Body of pancreas (tissue), 4 donors: ENCODE results near the gene RHOT2. TPM values are rescaled to one million over a fixed set of nuclear protein-coding genes. Genes with fewer than 3 reads are reported as not detected.
A peak's percentile ranks its signal among the peaks of the same experiment; 100 is the strongest.

ENCODE experiments used
- ATAC-seq: fragments of 150-250 bp; one replicate; pipeline ENCODE4 v1.9.1; 2016
- DNase-seq, 4 donors: peaks; one replicate each; pipeline ENCODE4 v3.0.0-alpha.2; 2019
- H3K27ac ChIP-seq, 4 donors: fragments of 200-600 bp; sonication (generic); 1 replicate in 3 of 4; 2 replicates in 1 of 4; pipeline versions ENCODE4 v1.5.1 to v1.6.1; 2016 to 2019; ENCODE audit warnings: mild to moderate bottlenecking in 1 of 4, mixed read lengths in 1 of 4, moderate library complexity in 1 of 4
- H3K27me3 ChIP-seq, 2 donors: fragments of 200-600 bp; sonication (generic); one replicate each; pipeline ENCODE4 v1.6.0; 2016; ENCODE audit warnings: mild to moderate bottlenecking in 1 of 2
- H3K36me3 ChIP-seq, 2 donors: fragments of 200-600 bp; sonication (generic); replicated peaks in 1 of 2; 2 replicates each; pipeline ENCODE4 v1.5.1; 2016; ENCODE audit warnings: low read depth in 2 of 2; ENCODE audit not compliant: insufficient read depth in 1 of 2
- H3K4me1 ChIP-seq: fragments of 200-600 bp; sonication (generic); one replicate; pipeline ENCODE4 v1.6.0; 2016
- H3K4me3 ChIP-seq, 2 donors: fragments of 200-600 bp; sonication (generic); 1 replicate in 1 of 2; 2 replicates in 1 of 2; pipeline ENCODE4 v1.5.1; 2016 to 2019
- H3K9me3 ChIP-seq, 3 donors: fragments of 200-600 bp; sonication (generic); 1 replicate in 2 of 3; 2 replicates in 1 of 3; pipeline ENCODE4 v1.5.1; 2016
- CTCF ChIP-seq, 7 experiments: fragments of 450-650 bp in 4 of 7; fragments of 200-600 bp in 3 of 7; sonication (generic) in 3 of 7; IDR thresholded peaks; one replicate each; pipeline ENCODE4 v1.5.1; 2016 to 2019; ENCODE audit warnings: antibody characterized with exemption in 7 of 7
- POLR2A ChIP-seq, 3 donors: fragments of 450-650 bp; IDR thresholded peaks; one replicate each; pipeline ENCODE4 v1.6.1; 2016; ENCODE audit warnings: antibody characterized with exemption in 3 of 3, mild to moderate bottlenecking in 2 of 3
- WGBS, 2 donors: methylation state at CpG; one replicate each; pipeline ENCODE4 v1.1.5; 2017; 5-methylcytosine and 5-hydroxymethylcytosine counted together
- intact Hi-C: fragments of 100-400 bp; cut with DNase I; formaldehyde crosslinking; loops from one replicate; pipeline ENCODE4 v1.15.1; 2023
- total RNA-seq, 2 donors: library from RNA; depleted of rRNA; stranded (reverse); fragments of >200 nt; gene quantifications; one replicate each; pipeline ENCODE4 v1.1.0, GENCODE V29; 2016

Gene RHOT2
- total RNA-seq, 2 donors from 2014 or later = 65.6 to 89.0 TPM

GRCh38 chr16:660459-661183, 7.3 kb upstream of the RHOT2 start:
- 18 to 20% methylated on average over 2 to 27 of the region's 43 CpGs for WGBS, 2 donors
- Histone ChIP-seq H3K4me1 (peaks cover 19% of the 10 kb centered on the region), H3K27ac (peak overlapping the region; percentile 71 to 82 (median 80)), H3K36me3 (no peaks in the 10 kb centered on the region), H3K4me3 (no peak overlapping the region), H3K9me3 (no peaks in the 10 kb centered on the region), H3K27me3 (no peaks in the 10 kb centered on the region)
- ATAC-seq = peak; percentile 88
- intact Hi-C loops = no loop called here
- TF ChIP-seq CTCF (IDR thresholded peaks at IDR 0.05) (peak; percentile 54 to 76 (median 67)), POLR2A (IDR thresholded peaks at IDR 0.05) (peak in 2 of 3 donors; percentile 42 to 52)
- DNase-seq = peak; percentile 96 to 99 (median 98)

GRCh38 chr16:661184-661821, 6.6 kb upstream of the RHOT2 start:
- TF ChIP-seq POLR2A (IDR thresholded peaks at IDR 0.05) (no peak), CTCF (IDR thresholded peaks at IDR 0.05) (no peak)
- Histone ChIP-seq H3K36me3 (no peaks in the 10 kb centered on the region), H3K27ac (peak overlapping the region; percentile 30 to 80 (median 78)), H3K27me3 (no peaks in the 10 kb centered on the region), H3K4me1 (peaks cover 19% of the 10 kb centered on the region), H3K9me3 (no peaks in the 10 kb centered on the region), H3K4me3 (no peak overlapping the region)
- intact Hi-C loops = no loop called here
- DNase-seq = peak in 1 of 4 donors; percentile 42
- ATAC-seq = no peak
- WGBS, 2 donors = 0 to 30% methylated on average over 3 to 35 of the region's 35 CpGs

- no peaks in the 10 kb centered on the region for H3K9me3 ChIP-seq
- ATAC-seq (no peak), DNase-seq (no peak)
- H3K4me1 ChIP-seq = peaks cover 19% of the 10 kb centered on the region
- TF ChIP-seq CTCF (IDR thresholded peaks at IDR 0.05) = no peak
- H3K4me3 ChIP-seq = no peak overlapping the region
- H3K27ac ChIP-seq = peak overlapping the region in 1 of 4 donors; percentile 78
- intact Hi-C loops = no loop called here
- H3K36me3 ChIP-seq = no peaks in the 10 kb centered on the region
- H3K27me3 ChIP-seq = no peaks in the 10 kb centered on the region
- 92% methylated on average over 19 of the region's 19 CpGs; no CpG with 5 or more reads in 1 of the 2 donors for WGBS, 2 donors
These were observed 5.8 kb upstream of the RHOT2 start for GRCh38 chr16:662095-662494.

GRCh38 chr16:662597-662996, 5.3 kb upstream of the RHOT2 start:
- Histone ChIP-seq H3K36me3 (no peaks in the 10 kb centered on the region), H3K27me3 (no peaks in the 10 kb centered on the region), H3K4me1 (peaks cover 24% of the 10 kb centered on the region), H3K4me3 (no peak overlapping the region), H3K27ac (peak overlapping the region in 1 of 4 donors; percentile 10), H3K9me3 (no peaks in the 10 kb centered on the region)
- intact Hi-C loops = no loop called here
- DNase-seq (no peak), ATAC-seq (no peak)
- TF ChIP-seq CTCF (IDR thresholded peaks at IDR 0.05) = no peak
- no peak for TF ChIP-seq POLR2A (IDR thresholded peaks at IDR 0.05)
- WGBS, 2 donors = 88 to 90% methylated on average over 6 to 21 of the region's 21 CpGs
